HL-60/S4 treated with phorbol 12-myristate 13-acetate at 8.2 ng/mL for 4 days and 3 days (cell line): Measurements from ENCODE around the gene IFRD2.
"Not testable (repeated sequence)": the region's sequence is repeated elsewhere in the genome, so short reads cannot be mapped to it uniquely, and the experiment has no call there.

Experiments used
- in situ Hi-C: fragments of 300-500 bp; cut with MboI; formaldehyde crosslinking; loops from 2 replicates; pipeline ENCODE4 v1.15.0; 2022; ENCODE audit warnings: low sequenced_read_pairs

IFRD2 gene

GRCh38 chr3:50324351-50325112, 32.3 kb upstream of the IFRD2 start:
- in situ Hi-C loops = no loop called here

- in situ Hi-C loops = no loop called here
Measured at GRCh38 chr3:50323614-50324199, 31.5 kb upstream of the IFRD2 start.

- in situ Hi-C loops = no loop called here
Measured at GRCh38 chr3:50323092-50323600, 30.9 kb upstream of the IFRD2 start.

- in situ Hi-C loops = no loop called here
Measured at GRCh38 chr3:50322386-50323091, 30.3 kb upstream of the IFRD2 start, which contains the start of gene HYAL2. Gene HYAL2, minus strand, starts transcription at chr3:50322745. Its CDS starts 2,256 bp downstream, at chr3:50320489.

GRCh38 chr3:50322115-50322385, 29.8 kb upstream of the IFRD2 start:
- in situ Hi-C loops = no loop called here

- in situ Hi-C loops = no loop called here
Measured at GRCh38 chr3:50321336-50322114, 29.3 kb upstream of the IFRD2 start.

GRCh38 chr3:50320853-50321335, 28.7 kb upstream of the IFRD2 start:
- in situ Hi-C loops = no loop called here

- in situ Hi-C loops = no loop called here
Measured at GRCh38 chr3:50319894-50320625, 27.8 kb upstream of the IFRD2 start.

- in situ Hi-C loops = no loop called here
Measured at GRCh38 chr3:50319181-50319893, 27.1 kb upstream of the IFRD2 start.

- in situ Hi-C loops = no loop called here
Measured at GRCh38 chr3:50318615-50319014, 26.4 kb upstream of the IFRD2 start.

- in situ Hi-C loops = no loop called here
Measured at GRCh38 chr3:50318163-50318562, 25.9 kb upstream of the IFRD2 start.

- in situ Hi-C loops = no loop called here
Measured at GRCh38 chr3:50317300-50317699, 25.1 kb upstream of the IFRD2 start.

GRCh38 chr3:50316657-50317242, 24.5 kb upstream of the IFRD2 start:
- in situ Hi-C loops = no loop called here

GRCh38 chr3:50314816-50315215, 22.6 kb upstream of the IFRD2 start:
- in situ Hi-C loops = no loop called here

GRCh38 chr3:50314342-50314741, 22.1 kb upstream of the IFRD2 start:
- in situ Hi-C loops = no loop called here

- in situ Hi-C loops = not testable (repeated sequence)
Measured at GRCh38 chr3:50312041-50312440, 19.8 kb upstream of the IFRD2 start.

- in situ Hi-C loops = no loop called here
Measured at GRCh38 chr3:50304601-50305000, 12.4 kb upstream of the IFRD2 start.

- in situ Hi-C loops = no loop called here
Measured at GRCh38 chr3:50303013-50303815, 11.0 kb upstream of the IFRD2 start, which contains the start of gene HYAL1. Gene HYAL1, minus strand, starts transcription at chr3:50303574. Its CDS starts 618 bp downstream, at chr3:50302956.
